Trophoblast cell (in vitro differentiated cells and primary cell): Measurements from ENCODE around the gene TMEM121.
"Not testable (repeated sequence)": the region's sequence is repeated elsewhere in the genome, so short reads cannot be mapped to it uniquely, and the experiment has no call there.

Experiments used
- DNase-seq, 2 donors: peaks; one replicate each; pipeline ENCODE4 v3.0.0-alpha.2; 2016
- H2AFZ ChIP-seq: 2 replicates; pipeline ENCODE4 v1.6.1; 2013; ENCODE audit warnings: low read length, moderate library complexity, mild to moderate bottlenecking; ENCODE audit not compliant: insufficient read depth, poor library complexity
- H2AK5ac ChIP-seq: 2 replicates; pipeline ENCODE4 v1.6.1; 2013; ENCODE audit warnings: mild to moderate bottlenecking, low read length
- H2BK120ac ChIP-seq: 2 replicates; pipeline ENCODE4 v1.6.1; 2013; ENCODE audit warnings: low read length, mild to moderate bottlenecking, moderate library complexity; ENCODE audit not compliant: insufficient read depth, poor library complexity
- H2BK12ac ChIP-seq: 2 replicates; pipeline ENCODE4 v1.6.1; 2013; ENCODE audit warnings: mild to moderate bottlenecking, low read length, moderate library complexity
- H2BK5ac ChIP-seq: 2 replicates; pipeline ENCODE4 v1.6.1; 2013; ENCODE audit warnings: low read length, low read depth, moderate library complexity, mild to moderate bottlenecking; ENCODE audit not compliant: poor library complexity
- H3K14ac ChIP-seq: 2 replicates; pipeline ENCODE4 v1.6.1; 2013; ENCODE audit warnings: mild to moderate bottlenecking, low read length
- H3K18ac ChIP-seq: 2 replicates; pipeline ENCODE4 v1.6.1; 2013; ENCODE audit warnings: mild to moderate bottlenecking, low read length
- H3K23ac ChIP-seq: 2 replicates; pipeline ENCODE4 v1.6.1; 2013; ENCODE audit warnings: low read length
- H3K27ac ChIP-seq: 2 replicates; pipeline ENCODE4 v1.5.1; 2013; ENCODE audit warnings: low read depth, mild to moderate bottlenecking, inconsistent platforms, low read length, moderate library complexity
- H3K27me3 ChIP-seq: 2 replicates; pipeline ENCODE4 v1.6.1; 2013; ENCODE audit warnings: inconsistent platforms, mild to moderate bottlenecking, low read length, moderate library complexity; ENCODE audit not compliant: insufficient read depth
- H3K36me3 ChIP-seq, 2 experiments: 1 replicate in 1 of 2; 2 replicates in 1 of 2; pipeline ENCODE4 v1.6.1; 2013; ENCODE audit warnings: low read length in 2 of 2, mild to moderate bottlenecking in 2 of 2, moderate library complexity in 1 of 2; ENCODE audit not compliant: insufficient read depth in 2 of 2, control insufficient read depth in 1 of 2
- H3K4ac ChIP-seq: 2 replicates; pipeline ENCODE4 v1.6.1; 2013; ENCODE audit warnings: low read depth, mild to moderate bottlenecking, low read length, moderate library complexity
- H3K4me1 ChIP-seq, 2 experiments: 1 replicate in 1 of 2; 2 replicates in 1 of 2; pipeline ENCODE4 v1.6.1; 2013; ENCODE audit warnings: low read length in 2 of 2, mild to moderate bottlenecking in 2 of 2, moderate library complexity in 1 of 2; ENCODE audit not compliant: insufficient read depth in 2 of 2, control insufficient read depth in 1 of 2
- H3K4me2 ChIP-seq: 2 replicates; pipeline ENCODE4 v1.6.1; 2013; ENCODE audit warnings: inconsistent platforms, mild to moderate bottlenecking, low read length, moderate library complexity
- H3K4me3 ChIP-seq: 2 replicates; pipeline ENCODE4 v1.5.1; 2013; ENCODE audit warnings: mild to moderate bottlenecking, low read depth, low read length, inconsistent platforms
- H3K79me1 ChIP-seq: one replicate; pipeline ENCODE4 v1.6.1; 2013; ENCODE audit warnings: low read length
- H3K79me2 ChIP-seq: 2 replicates; pipeline ENCODE4 v1.6.1; 2013; ENCODE audit warnings: low read length, mild to moderate bottlenecking; ENCODE audit not compliant: control insufficient read depth, insufficient read depth, poor library complexity
- H3K9ac ChIP-seq: 2 replicates; pipeline ENCODE4 v1.6.1; 2013; ENCODE audit warnings: mild to moderate bottlenecking, low read length
- H3K9me3 ChIP-seq: 2 replicates; pipeline ENCODE4 v1.6.1; 2013; ENCODE audit warnings: low read depth, mild to moderate bottlenecking, control low read depth, inconsistent platforms, low read length; ENCODE audit not compliant: insufficient read depth
- H4K12ac ChIP-seq: 2 replicates; pipeline ENCODE4 v1.6.1; 2013; ENCODE audit warnings: low read depth, mild to moderate bottlenecking, low read length, moderate library complexity
- H4K8ac ChIP-seq: 2 replicates; pipeline ENCODE4 v1.6.1; 2013; ENCODE audit warnings: low read depth, mild to moderate bottlenecking, low read length, moderate library complexity
- H4K91ac ChIP-seq: one replicate; pipeline ENCODE4 v1.6.1; 2013; ENCODE audit warnings: low read depth, mild to moderate bottlenecking, low read length, moderate library complexity
- WGBS: extraction: QIAGEN DNeasy Blood & Tissue Kit; methylation state at CpG from one replicate; pipeline ENCODE4 v1.1.7; 2013; ENCODE audit warnings: missing lambda C conversion rate; ENCODE audit not compliant: insufficient read length, insufficient coverage; ENCODE audit errors: extremely low coverage; 5-methylcytosine and 5-hydroxymethylcytosine counted together

The TMEM121 gene

DNA sequence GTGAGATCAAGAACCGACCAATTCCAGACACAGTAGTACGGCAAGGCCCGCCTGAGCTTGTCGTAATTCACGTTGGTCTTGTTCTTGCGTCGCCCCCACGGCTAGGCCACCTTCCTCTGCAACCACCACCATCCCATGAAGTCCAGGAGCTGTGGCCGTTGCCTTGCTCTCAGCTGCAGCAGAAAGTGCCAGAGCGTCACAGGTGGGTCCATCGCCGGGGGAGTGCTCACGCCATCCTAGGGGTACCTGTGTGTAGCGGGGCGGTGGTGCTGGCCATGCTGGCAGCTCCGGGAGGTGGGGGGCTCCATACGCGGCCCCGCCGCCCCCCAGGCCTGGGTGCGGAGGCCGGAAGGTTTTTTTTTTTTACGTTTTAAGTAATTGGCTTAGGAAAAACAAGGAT lies 23.1 kb downstream of the TMEM121 start:
- Histone ChIP-seq H3K27me3 (no peaks in the 10 kb centered on the region), H3K4ac (no peak overlapping the region), H2BK120ac (no peak overlapping the region), H3K4me1 (no peaks in the 10 kb centered on the region), H4K8ac (no peak overlapping the region), H3K4me2 (no peak overlapping the region), H2BK5ac (no peak overlapping the region), H2AK5ac (no peak overlapping the region), H3K18ac (no peak overlapping the region), H4K12ac (no peak overlapping the region), H3K27ac (no peak overlapping the region), H3K23ac (no peak overlapping the region), H3K14ac (no peak overlapping the region), H3K9ac (no peak overlapping the region), H4K91ac (no peak overlapping the region), H3K9me3 (peaks cover 29% of the 10 kb centered on the region), H3K36me3 (no peaks in the 10 kb centered on the region), H3K79me2 (no peaks in the 10 kb centered on the region), H2BK12ac (no peak overlapping the region), H3K79me1 (no peaks in the 10 kb centered on the region), H3K4me3 (no peak overlapping the region), H2AFZ (no peak overlapping the region)
- no peak for DNase-seq
- WGBS, result no CpG with 5 or more reads among the region's 23 CpGs

DNA sequence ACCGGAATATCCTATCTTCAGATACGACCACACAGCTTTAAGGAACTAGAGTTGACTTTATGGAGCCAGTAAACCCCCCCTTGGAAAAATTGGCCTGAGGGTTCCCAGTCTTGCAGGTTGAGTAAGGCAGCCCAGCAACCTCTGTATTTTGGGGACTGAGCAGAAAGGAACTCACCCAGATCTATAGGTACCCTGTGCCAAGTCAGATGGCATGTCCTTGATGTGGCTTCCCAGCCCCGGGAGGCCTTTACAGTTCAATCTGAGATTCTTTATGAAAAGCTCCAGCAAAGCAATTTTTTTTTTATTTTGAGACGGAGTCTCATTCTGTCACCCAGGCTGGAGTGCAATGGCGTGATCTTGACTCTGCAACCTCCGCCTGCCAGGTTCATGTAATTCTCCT lies 27.6 kb downstream of the TMEM121 start:
- H2BK120ac ChIP-seq, result no peak overlapping the region

DNA sequence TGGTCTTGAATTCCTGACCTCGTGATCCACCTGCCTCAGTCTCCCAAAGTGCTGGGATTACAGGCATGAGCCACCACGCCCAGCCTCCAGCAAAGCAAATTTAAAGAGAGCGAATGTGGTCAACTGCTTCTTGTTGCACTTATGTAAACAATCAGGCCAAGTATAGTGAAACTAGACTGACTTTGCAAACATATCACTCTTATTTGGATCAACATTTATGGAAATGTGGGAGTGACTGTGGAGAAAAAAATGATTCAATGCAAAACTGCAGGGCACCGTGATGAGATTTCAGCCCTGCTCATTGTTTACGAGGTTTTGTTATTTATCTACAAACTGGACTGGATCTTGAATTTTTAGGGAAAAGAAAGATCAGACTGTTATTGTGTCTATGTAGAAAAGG lies 28.1 kb downstream of the TMEM121 start:
- H3K23ac ChIP-seq, result no peak overlapping the region
- H3K9me3 ChIP-seq, result peaks cover 12% of the 10 kb centered on the region
- no peak overlapping the region for H3K4ac ChIP-seq
- H3K4me3 ChIP-seq, result no peak overlapping the region
- H3K79me1 ChIP-seq, result no peaks in the 10 kb centered on the region
- no peak overlapping the region for H2BK5ac ChIP-seq
- no peak for DNase-seq
- H4K91ac ChIP-seq, result no peak overlapping the region
- no peak overlapping the region for H3K18ac ChIP-seq
- H3K14ac ChIP-seq, result no peak overlapping the region
- no peak overlapping the region for H3K9ac ChIP-seq
- no peaks in the 10 kb centered on the region for H3K4me1 ChIP-seq
- H3K79me2 ChIP-seq, result no peaks in the 10 kb centered on the region
- H4K8ac ChIP-seq, result no peak overlapping the region
- H2BK12ac ChIP-seq, result no peak overlapping the region
- no peak overlapping the region for H2BK120ac ChIP-seq
- no peak overlapping the region for H3K27ac ChIP-seq
- H3K36me3 ChIP-seq, result no peaks in the 10 kb centered on the region
- H3K27me3 ChIP-seq, result no peaks in the 10 kb centered on the region
- H3K4me2 ChIP-seq, result no peak overlapping the region
- WGBS, result no CpG with 5 or more reads among the region's 5 CpGs
- H4K12ac ChIP-seq, result no peak overlapping the region
- H2AFZ ChIP-seq, result no peak overlapping the region
- H2AK5ac ChIP-seq, result no peak overlapping the region

More for the DNA sequence above, 27.6 kb downstream of the TMEM121 start:
- Histone ChIP-seq H2AFZ (no peak overlapping the region), H3K4me3 (no peak overlapping the region), H4K12ac (no peak overlapping the region), H3K4ac (no peak overlapping the region), H3K79me1 (no peaks in the 10 kb centered on the region), H3K14ac (no peak overlapping the region), H3K27ac (no peak overlapping the region), H3K36me3 (no peaks in the 10 kb centered on the region), H2BK12ac (no peak overlapping the region), H3K9ac (no peak overlapping the region), H3K4me1 (no peaks in the 10 kb centered on the region), H3K23ac (no peak overlapping the region), H3K18ac (no peak overlapping the region), H3K27me3 (no peaks in the 10 kb centered on the region), H3K4me2 (no peak overlapping the region), H3K9me3 (peaks cover 15% of the 10 kb centered on the region), H2BK5ac (no peak overlapping the region), H4K91ac (no peak overlapping the region), H2AK5ac (no peak overlapping the region), H3K79me2 (no peaks in the 10 kb centered on the region), H4K8ac (no peak overlapping the region)
- no peak for DNase-seq
- WGBS, result no CpG with 5 or more reads among the region's 6 CpGs

DNA sequence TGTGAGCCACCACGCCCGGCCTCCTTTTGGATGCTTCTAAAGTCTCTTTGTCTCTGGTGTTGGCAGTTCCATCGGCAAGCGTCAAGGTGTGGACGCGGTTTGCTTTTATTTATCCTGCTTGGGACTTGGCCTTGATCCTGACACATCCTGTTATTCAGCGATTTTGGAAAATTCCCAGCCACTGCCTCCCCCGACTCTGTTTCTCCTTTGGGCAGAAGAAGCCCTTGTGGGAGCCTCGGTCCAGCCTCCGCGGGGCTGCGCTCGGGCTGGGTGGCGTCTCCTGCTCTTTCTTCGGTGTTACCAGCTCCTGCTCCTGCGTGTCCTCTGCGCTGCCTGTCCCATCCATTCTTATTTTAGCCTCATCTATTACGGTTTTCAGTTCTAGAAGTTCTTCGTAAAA lies 31.3 kb downstream of the TMEM121 start:
- H3K27ac ChIP-seq, H3K18ac ChIP-seq, H3K9ac ChIP-seq, H3K36me3 ChIP-seq, DNase-seq, H2BK120ac ChIP-seq, H2AFZ ChIP-seq, H3K79me2 ChIP-seq, H3K9me3 ChIP-seq, H3K27me3 ChIP-seq, H2BK5ac ChIP-seq, H4K12ac ChIP-seq, H2AK5ac ChIP-seq, H3K4me1 ChIP-seq, H3K23ac ChIP-seq, H3K14ac ChIP-seq, H3K4ac ChIP-seq, H4K91ac ChIP-seq, H3K4me2 ChIP-seq, H3K79me1 ChIP-seq, H2BK12ac ChIP-seq, H3K4me3 ChIP-seq, H4K8ac ChIP-seq: not testable (repeated sequence)
- no CpG with 5 or more reads among the region's 19 CpGs for WGBS
